ENCODE measurements around the gene RIMBP3C. TPM values are rescaled to one million over a fixed set of nuclear protein-coding genes. Genes with fewer than 3 reads are reported as not detected.
"Not testable (repeated sequence)": the region's sequence is repeated elsewhere in the genome, so short reads cannot be mapped to it uniquely, and the experiment has no call there.

Gene RIMBP3C
- total RNA-seq = 1 to 10 TPM; 1.0 to 1.1 TPM

DNA sequence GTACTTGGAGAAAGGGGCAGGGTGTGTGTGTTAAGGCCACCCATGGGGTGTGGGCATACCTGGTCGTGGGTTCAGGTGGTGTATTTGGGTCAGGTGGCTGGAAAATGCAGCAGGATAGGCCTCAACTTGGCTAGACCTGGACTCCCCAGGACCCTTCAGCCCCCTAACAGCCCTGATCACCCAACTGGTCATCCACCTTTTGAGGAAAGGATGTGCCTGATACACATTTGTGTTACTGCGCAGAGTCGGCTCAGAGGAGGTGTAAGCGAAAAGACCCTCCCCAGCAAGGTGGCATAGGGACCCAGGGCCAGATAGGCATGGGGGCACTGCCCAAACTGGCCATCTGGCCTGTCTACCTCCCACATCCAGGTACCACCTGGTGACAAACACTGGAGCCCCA is at the start of gene RIMBP3C:
Gene RIMBP3C (minus strand): TSS at position 101 of the 400 bp plus-strand sequence. CDS start 485 bp downstream, outside the sequence.
- H3K27ac Mint-ChIP-seq; ATAC-seq (ENCODE audit: low read depth); H3K9me3 Mint-ChIP-seq; POLR2A ChIA-PET; H3K36me3 Mint-ChIP-seq; DNase-seq; H3K4me1 Mint-ChIP-seq; H3K4me3 Mint-ChIP-seq; H3K27me3 Mint-ChIP-seq: not testable (repeated sequence)

GRCh38 chr22:21599053-21599893 is 48.0 kb upstream of the RIMBP3C start:
- H3K36me3 Mint-ChIP-seq = peaks cover 33% of the 10 kb centered on the region
- no peaks in the 10 kb centered on the region for H3K9me3 Mint-ChIP-seq
- H3K27ac Mint-ChIP-seq = peak overlapping the region; percentile 57
- no peak for ATAC-seq (ENCODE audit: low read depth)
- peaks cover 15% of the 10 kb centered on the region for H3K4me1 Mint-ChIP-seq
- POLR2A ChIA-PET = no interaction called here
- no peak overlapping the region for H3K4me3 Mint-ChIP-seq
- DNase-seq = no peak
- no peaks in the 10 kb centered on the region for H3K27me3 Mint-ChIP-seq

- Mint-ChIP-seq H3K27ac (no peak overlapping the region), H3K36me3 (peaks cover 42% of the 10 kb centered on the region), H3K4me1 (peaks cover 19% of the 10 kb centered on the region), H3K27me3 (no peaks in the 10 kb centered on the region), H3K9me3 (no peaks in the 10 kb centered on the region), H3K4me3 (no peak overlapping the region)
- POLR2A ChIA-PET = interaction anchor here (0.9 kb wide), 1 partner anchor 31 kb away, joined by 3 read pairs; no protein-coding TSS in a partner anchor
- no peak for ATAC-seq (ENCODE audit: low read depth)
- no peak for DNase-seq
Measured at GRCh38 chr22:21598302-21598701, 47.0 kb upstream of the RIMBP3C start.

- not testable (repeated sequence) for ATAC-seq (ENCODE audit: low read depth); H3K27ac Mint-ChIP-seq; H3K9me3 Mint-ChIP-seq; H3K27me3 Mint-ChIP-seq; DNase-seq; H3K4me3 Mint-ChIP-seq
- Mint-ChIP-seq H3K36me3 (peaks cover 40% of the 10 kb centered on the region), H3K4me1 (peaks cover 24% of the 10 kb centered on the region)
- POLR2A ChIA-PET = interaction anchor here (1.2 kb wide), 1 partner anchor 28 kb away, joined by 3 read pairs; the partner anchor contains the start of gene UBE2L3
Measured at GRCh38 chr22:21596356-21597135, 45.3 kb upstream of the RIMBP3C start.

DNA sequence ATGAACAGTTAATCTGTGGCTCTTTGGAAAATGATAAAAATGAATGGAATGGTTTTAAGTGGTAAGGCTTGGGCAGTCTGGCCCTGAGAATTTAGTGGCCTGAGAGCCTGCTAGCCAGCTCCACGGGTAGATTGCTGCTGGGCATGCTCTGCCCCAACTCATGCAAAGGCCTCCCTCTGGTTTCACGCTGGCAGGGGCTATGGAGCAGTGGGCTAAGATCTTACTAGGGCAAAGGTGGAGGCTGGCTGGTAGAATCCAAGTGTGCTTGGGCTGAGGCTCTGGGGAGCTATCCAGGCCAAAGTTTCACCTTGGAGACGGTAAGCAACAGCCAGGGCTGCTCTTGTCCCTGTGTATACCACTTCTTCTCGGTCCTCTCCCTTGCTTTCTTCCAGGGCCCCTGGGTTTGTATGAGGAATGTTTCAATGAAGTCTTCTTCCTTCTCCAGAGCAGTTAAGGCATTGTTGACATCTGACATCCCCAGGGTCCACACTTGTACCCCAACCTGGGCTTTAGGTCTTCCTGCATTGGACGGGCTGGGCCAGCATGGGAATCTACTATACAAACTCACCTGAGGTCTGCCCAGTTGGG is 43.7 kb upstream of the RIMBP3C start:
- H3K27me3 Mint-ChIP-seq = no peaks in the 10 kb centered on the region
- no peak overlapping the region for H3K4me3 Mint-ChIP-seq
- peaks cover 40% of the 10 kb centered on the region for H3K36me3 Mint-ChIP-seq
- no peak overlapping the region for H3K27ac Mint-ChIP-seq
- H3K9me3 Mint-ChIP-seq = no peaks in the 10 kb centered on the region
- POLR2A ChIA-PET = no interaction called here
- H3K4me1 Mint-ChIP-seq = peaks cover 27% of the 10 kb centered on the region
- ATAC-seq (ENCODE audit: low read depth) = no peak
- no peak for DNase-seq

- DNase-seq (no peak), ATAC-seq (ENCODE audit: low read depth) (no peak)
- H3K4me3 Mint-ChIP-seq = no peak overlapping the region
- H3K36me3 Mint-ChIP-seq = peaks cover 37% of the 10 kb centered on the region
- H3K27ac Mint-ChIP-seq = no peak overlapping the region
- POLR2A ChIA-PET = interaction anchor here (1.0 kb wide), 1 partner anchor 12 kb away, joined by 4 read pairs; no protein-coding TSS in a partner anchor
- no peaks in the 10 kb centered on the region for H3K9me3 Mint-ChIP-seq
- no peaks in the 10 kb centered on the region for H3K27me3 Mint-ChIP-seq
- peaks cover 28% of the 10 kb centered on the region for H3K4me1 Mint-ChIP-seq
Measured at GRCh38 chr22:21593406-21594232, 42.4 kb upstream of the RIMBP3C start.

- DNase-seq = no peak
- Mint-ChIP-seq H3K9me3 (no peaks in the 10 kb centered on the region), H3K4me3 (no peak overlapping the region), H3K4me1 (peaks cover 33% of the 10 kb centered on the region), H3K27ac (no peak overlapping the region), H3K36me3 (peaks cover 43% of the 10 kb centered on the region), H3K27me3 (no peaks in the 10 kb centered on the region)
- no peak for ATAC-seq (ENCODE audit: low read depth)
- POLR2A ChIA-PET = interaction anchor here (1.0 kb wide), 1 partner anchor 14 kb away, joined by 4 read pairs; no protein-coding TSS in a partner anchor
Measured at GRCh38 chr22:21592422-21592821, 41.2 kb upstream of the RIMBP3C start.

DNA sequence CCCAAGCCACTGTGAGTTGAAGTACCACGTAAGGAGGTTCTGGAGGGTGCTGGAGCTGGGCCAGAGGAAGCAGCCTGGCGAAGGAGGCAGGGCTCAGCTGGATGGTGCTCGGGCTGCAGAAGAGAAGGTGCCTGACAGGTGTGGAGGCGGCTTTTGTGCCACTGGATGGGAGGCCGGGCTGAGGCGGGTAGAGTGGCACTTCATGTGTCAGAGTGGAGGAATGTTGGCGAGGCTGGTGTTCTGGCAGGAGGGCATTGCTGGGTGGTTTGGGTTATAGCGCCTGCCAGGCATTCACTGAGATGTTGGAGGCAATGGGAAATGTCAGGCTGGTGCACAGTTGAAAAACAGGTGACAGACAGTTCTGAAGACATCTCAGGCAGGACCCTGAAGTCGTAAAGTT is 40.4 kb upstream of the RIMBP3C start:
- H3K27ac Mint-ChIP-seq = peak overlapping the region; percentile 43
- H3K4me3 Mint-ChIP-seq = no peak overlapping the region
- no peak for ATAC-seq (ENCODE audit: low read depth)

GRCh38 chr22:21590809-21591641 is 39.8 kb upstream of the RIMBP3C start:
- H3K4me3 Mint-ChIP-seq = no peak overlapping the region
- H3K9me3 Mint-ChIP-seq = no peaks in the 10 kb centered on the region
- peaks cover 36% of the 10 kb centered on the region for H3K36me3 Mint-ChIP-seq
- DNase-seq (no peak), ATAC-seq (ENCODE audit: low read depth) (no peak)
- peak overlapping the region; percentile 43 for H3K27ac Mint-ChIP-seq
- POLR2A ChIA-PET = no interaction called here
- peaks cover 39% of the 10 kb centered on the region for H3K4me1 Mint-ChIP-seq
- no peaks in the 10 kb centered on the region for H3K27me3 Mint-ChIP-seq

More for the DNA sequence above, 40.4 kb upstream of the RIMBP3C start:
- H3K36me3 Mint-ChIP-seq = peaks cover 41% of the 10 kb centered on the region
- no peak for DNase-seq
- H3K27me3 Mint-ChIP-seq = no peaks in the 10 kb centered on the region
- peaks cover 39% of the 10 kb centered on the region for H3K4me1 Mint-ChIP-seq
- no peaks in the 10 kb centered on the region for H3K9me3 Mint-ChIP-seq
- POLR2A ChIA-PET = no interaction called here

DNA sequence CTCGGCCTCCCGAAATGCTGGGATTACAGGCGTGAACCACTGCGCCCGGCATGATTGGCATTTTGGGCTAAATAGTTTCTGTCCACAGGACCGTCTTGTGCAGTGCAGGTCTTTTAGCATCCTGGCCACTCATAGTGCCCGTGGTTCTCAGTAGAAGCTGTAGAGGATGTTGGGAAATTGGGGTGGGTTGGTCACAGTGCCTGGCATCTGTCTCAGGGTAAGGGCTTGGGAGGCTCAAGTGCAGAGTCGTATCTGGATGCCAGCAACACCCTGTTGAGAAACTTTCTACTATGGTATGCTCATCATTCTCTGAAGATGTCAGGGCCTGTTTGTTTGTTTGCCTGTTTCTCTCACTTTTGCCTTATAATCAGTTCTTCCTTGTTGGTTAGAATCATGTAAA is 38.1 kb upstream of the RIMBP3C start:
- DNase-seq (no peak), ATAC-seq (ENCODE audit: low read depth) (no peak)
- POLR2A ChIA-PET = no interaction called here
- H3K27me3 Mint-ChIP-seq = no peaks in the 10 kb centered on the region
- peaks cover 44% of the 10 kb centered on the region for H3K4me1 Mint-ChIP-seq
- H3K9me3 Mint-ChIP-seq = no peaks in the 10 kb centered on the region
- H3K4me3 Mint-ChIP-seq = no peak overlapping the region
- H3K27ac Mint-ChIP-seq = peak overlapping the region; percentile 30
- H3K36me3 Mint-ChIP-seq = peaks cover 25% of the 10 kb centered on the region

GRCh38 chr22:21587803-21588611 is 36.7 kb upstream of the RIMBP3C start:
- peak; percentile 91 for ATAC-seq (ENCODE audit: low read depth)
- H3K4me3 Mint-ChIP-seq = peak overlapping the region; percentile 29
- peaks cover 40% of the 10 kb centered on the region for H3K4me1 Mint-ChIP-seq
- H3K27me3 Mint-ChIP-seq = no peaks in the 10 kb centered on the region
- H3K36me3 Mint-ChIP-seq = peaks cover 12% of the 10 kb centered on the region
- H3K27ac Mint-ChIP-seq = peak overlapping the region; percentile 82
- POLR2A ChIA-PET = interaction anchor here (1.0 kb wide), 1 partner anchor 13 kb away, joined by 3 read pairs; no protein-coding TSS in a partner anchor
- H3K9me3 Mint-ChIP-seq = no peaks in the 10 kb centered on the region
- DNase-seq = no peak

Data from activated naive CD8-positive, alpha-beta T cell treated with anti-CD3 and anti-CD28 coated beads, Interleukin-2, amount 10 ng/mL, durations not matched to agents 7 days and 5 days (primary cell).